ENCODE results near the gene FRMD4A.

Gene FRMD4A

DNA sequence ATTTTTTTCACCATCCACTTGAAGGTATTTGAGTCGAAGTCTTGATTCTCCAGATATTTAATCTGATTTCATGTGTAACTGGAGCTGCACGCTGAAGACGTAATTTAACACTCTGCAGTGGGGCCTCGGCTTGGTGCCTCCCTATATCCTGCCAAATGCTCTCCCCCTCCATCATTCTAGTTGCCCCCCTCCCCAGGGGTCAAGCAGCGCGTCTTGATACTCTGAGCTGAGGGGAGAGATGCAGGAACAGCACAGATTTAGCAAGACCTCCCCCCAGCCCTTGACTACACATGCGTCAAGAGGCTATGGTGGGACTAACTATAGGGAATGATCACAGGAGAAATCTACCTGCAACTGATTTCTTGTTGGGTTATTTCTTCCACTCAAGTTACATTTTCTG lies 658.2 kb downstream of the FRMD4A start:
- ChIA-PET CTCF (interaction anchor here (3.8 kb wide), 1 partner anchor 12 kb away, joined by 14 read pairs; no protein-coding TSS in a partner anchor), POLR2A (no interaction called here)
- DNase-seq (ENCODE audit: extremely low spot score), result no peak
- TF ChIP-seq, protein P1, sequence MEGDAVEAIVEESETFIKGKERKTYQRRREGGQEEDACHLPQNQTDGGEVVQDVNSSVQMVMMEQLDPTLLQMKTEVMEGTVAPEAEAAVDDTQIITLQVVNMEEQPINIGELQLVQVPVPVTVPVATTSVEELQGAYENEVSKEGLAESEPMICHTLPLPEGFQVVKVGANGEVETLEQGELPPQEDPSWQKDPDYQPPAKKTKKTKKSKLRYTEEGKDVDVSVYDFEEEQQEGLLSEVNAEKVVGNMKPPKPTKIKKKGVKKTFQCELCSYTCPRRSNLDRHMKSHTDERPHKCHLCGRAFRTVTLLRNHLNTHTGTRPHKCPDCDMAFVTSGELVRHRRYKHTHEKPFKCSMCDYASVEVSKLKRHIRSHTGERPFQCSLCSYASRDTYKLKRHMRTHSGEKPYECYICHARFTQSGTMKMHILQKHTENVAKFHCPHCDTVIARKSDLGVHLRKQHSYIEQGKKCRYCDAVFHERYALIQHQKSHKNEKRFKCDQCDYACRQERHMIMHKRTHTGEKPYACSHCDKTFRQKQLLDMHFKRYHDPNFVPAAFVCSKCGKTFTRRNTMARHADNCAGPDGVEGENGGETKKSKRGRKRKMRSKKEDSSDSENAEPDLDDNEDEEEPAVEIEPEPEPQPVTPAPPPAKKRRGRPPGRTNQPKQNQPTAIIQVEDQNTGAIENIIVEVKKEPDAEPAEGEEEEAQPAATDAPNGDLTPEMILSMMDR (IDR thresholded peaks at IDR 0.05; ENCODE audit: control extremely low read depth, extremely low read depth, low read depth, missing control alignments), result no peak

DNA sequence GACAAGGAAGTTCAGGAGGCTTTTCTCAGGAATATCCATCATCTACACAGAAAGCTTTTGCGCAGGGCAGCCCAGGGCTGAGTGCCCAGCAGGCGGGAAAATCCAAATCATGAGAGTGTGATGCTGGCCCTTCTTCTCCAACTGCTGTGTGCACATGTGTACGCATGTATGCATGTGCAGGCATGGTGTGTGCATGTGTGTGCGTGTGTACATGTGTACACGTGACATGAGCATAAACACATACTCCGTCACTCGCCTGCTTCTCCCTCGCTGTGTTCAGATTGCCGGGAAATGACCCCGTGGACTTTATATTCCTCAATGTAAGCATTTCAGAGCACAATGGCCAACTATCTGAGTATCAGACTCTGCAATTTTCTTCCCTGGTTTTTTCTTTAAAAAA lies 658.8 kb downstream of the FRMD4A start:
- TF ChIP-seq, protein P1 (IDR thresholded peaks at IDR 0.05; ENCODE audit: control extremely low read depth, extremely low read depth, low read depth, missing control alignments), result no peak
- no peak for DNase-seq (ENCODE audit: extremely low spot score)
- POLR2A ChIA-PET, result no interaction called here
- CTCF ChIA-PET, result interaction anchor here (3.8 kb wide), 1 partner anchor 12 kb away, joined by 14 read pairs; no protein-coding TSS in a partner anchor

DNA sequence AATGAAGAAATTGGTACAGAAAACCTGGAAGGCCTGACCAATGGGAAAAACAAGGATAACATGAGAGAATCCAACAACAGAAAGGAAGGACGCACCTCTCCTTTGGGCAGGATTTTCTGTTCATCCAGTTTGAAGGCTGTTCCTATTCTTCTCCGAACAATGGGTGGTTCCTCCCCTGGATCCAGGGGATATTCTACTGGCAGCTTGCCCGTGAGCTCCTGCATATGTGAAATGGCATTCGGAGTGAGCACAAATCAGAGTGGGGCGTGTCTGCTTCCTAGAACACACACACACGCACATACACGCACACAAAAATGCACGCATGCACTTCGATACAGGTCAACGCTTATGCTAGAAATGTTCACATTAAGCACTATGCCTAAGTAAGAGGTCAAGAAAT lies 660.4 kb downstream of the FRMD4A start:
- CTCF ChIA-PET, result interaction anchor here (0.9 to 3.9 kb wide), 4 partner anchors 9 to 106 kb away, joined by 3 to 16 read pairs (median 5); no protein-coding TSS in a partner anchor

DNA sequence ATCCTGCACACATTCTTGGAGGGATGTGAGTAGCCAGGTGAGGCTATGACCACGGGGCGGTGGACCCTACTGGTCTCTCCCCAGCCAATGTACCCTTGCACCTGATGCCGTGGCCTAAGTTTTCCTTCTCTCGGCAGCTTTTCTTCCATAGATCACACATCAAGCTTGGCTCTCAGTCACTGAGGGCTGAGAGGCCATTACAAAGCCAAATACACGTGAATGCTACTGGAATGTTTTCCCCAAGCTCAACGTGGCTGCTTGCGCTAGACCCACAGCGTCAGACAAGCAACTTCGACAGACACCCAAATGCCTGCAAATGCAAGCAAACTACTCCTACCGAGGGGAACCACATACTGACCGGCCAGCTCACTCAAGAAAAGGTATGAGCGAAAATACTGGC lies 660.8 kb downstream of the FRMD4A start:
- DNase-seq (ENCODE audit: extremely low spot score), result no peak
- ChIA-PET POLR2A (no interaction called here), CTCF (interaction anchor here (0.9 to 3.9 kb wide), 4 partner anchors 9 to 106 kb away, joined by 3 to 16 read pairs (median 5); no protein-coding TSS in a partner anchor)
- TF ChIP-seq, protein P1 (IDR thresholded peaks at IDR 0.05; ENCODE audit: control extremely low read depth, extremely low read depth, low read depth, missing control alignments), result no peak

More for the DNA sequence above, 660.4 kb downstream of the FRMD4A start:
- TF ChIP-seq, protein P1 (IDR thresholded peaks at IDR 0.05; ENCODE audit: control extremely low read depth, extremely low read depth, low read depth, missing control alignments), result no peak
- POLR2A ChIA-PET, result no interaction called here
- DNase-seq (ENCODE audit: extremely low spot score), result no peak

DNA sequence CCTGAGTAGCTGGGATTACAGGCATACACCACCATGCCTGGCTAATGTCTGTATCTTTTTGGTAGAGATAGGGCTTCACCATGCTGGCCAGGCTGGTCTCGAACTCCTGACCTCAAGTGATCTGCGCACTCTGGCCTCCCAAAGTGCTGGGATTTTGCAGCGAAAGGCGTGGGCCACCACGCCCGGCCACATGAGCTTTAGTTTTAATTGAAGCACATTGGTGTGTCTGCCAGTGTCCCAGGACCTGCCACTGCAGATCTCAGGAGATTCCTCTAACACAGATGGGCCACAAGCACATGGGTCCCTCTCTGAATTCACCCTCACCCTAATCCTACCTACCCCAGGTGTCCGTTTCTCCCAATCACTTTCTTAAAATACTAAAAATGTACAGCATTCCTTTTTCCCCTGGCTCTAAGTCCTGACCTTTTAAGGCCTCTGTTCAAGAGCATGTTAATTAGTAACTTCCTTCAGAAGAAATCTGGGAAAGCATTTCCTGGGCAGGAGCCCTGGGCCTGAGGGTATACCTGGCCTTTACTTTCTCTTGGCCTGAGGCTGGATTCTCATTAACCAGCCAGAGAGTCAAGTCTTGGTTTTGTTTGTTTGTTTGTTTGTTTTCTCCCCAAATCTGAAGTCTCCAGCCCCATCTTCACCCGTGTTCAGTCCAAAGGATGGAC lies 661.4 kb downstream of the FRMD4A start:
- ChIA-PET POLR2A (no interaction called here), CTCF (interaction anchor here (0.9 to 3.9 kb wide), 4 partner anchors 10 to 107 kb away, joined by 3 to 16 read pairs (median 5); no protein-coding TSS in a partner anchor)
- DNase-seq (ENCODE audit: extremely low spot score), result no peak
- TF ChIP-seq, protein P1 (IDR thresholded peaks at IDR 0.05; ENCODE audit: control extremely low read depth, extremely low read depth, low read depth, missing control alignments), result no peak

DNA sequence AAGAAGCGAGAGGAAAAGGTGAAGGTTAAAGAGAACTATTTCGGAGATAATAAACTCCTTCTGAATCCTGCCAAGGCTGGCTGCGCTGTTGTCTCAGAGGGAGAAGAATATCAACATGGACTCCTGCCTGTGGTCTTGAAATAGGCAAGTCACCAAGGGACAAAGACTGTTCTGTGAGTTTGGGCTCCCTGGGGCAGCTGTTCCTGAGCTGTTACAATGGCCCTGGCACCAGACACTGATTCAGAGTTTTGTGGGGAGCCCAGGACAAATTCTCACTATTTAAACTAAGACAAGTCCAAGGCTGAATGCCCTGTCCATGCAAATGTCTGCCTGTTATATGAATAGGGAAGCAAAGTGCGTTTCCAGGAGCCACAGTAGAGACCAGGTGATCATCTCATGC lies 662.6 kb downstream of the FRMD4A start:
- CTCF ChIA-PET, result interaction anchor here (0.9 to 3.9 kb wide), 4 partner anchors 9 to 296 kb away, joined by 3 to 16 read pairs (median 4); no protein-coding TSS in a partner anchor
- no peak for DNase-seq (ENCODE audit: extremely low spot score)
- POLR2A ChIA-PET, result no interaction called here
- TF ChIP-seq, protein P1 (IDR thresholded peaks at IDR 0.05; ENCODE audit: control extremely low read depth, extremely low read depth, low read depth, missing control alignments), result no peak
